Measurements from ENCODE around the gene MEIS1.
A peak's percentile ranks its signal among the peaks of the same experiment; 100 is the strongest.

Gene MEIS1

GRCh38 chr2:66434679-66435548 lies at the start of gene MEIS1:
Gene MEIS1, plus strand, starts transcription at chr2:66435125. Its CDS starts 732 bp downstream, at chr2:66435857.
- Histone ChIP-seq H3K9me3 (replicated peaks; ENCODE audit: insufficient read depth, low read length) (no peaks in the 10 kb centered on the region), H3K4me2 (ENCODE audit: low read depth, low read length) (peak within 1 kb of the TSS; percentile 87), H3K9ac (ENCODE audit: low read length) (peak within 1 kb of the TSS; percentile 85), H3K4me1 (ENCODE audit: low read length) (no peaks in the 10 kb centered on the region), H3K9me2 (replicated peaks; ENCODE audit: insufficient read depth, low read length) (no peaks in the 10 kb centered on the region), H3K27ac (ENCODE audit: low read length) (peak within 1 kb of the TSS; percentile 90), H3K79me2 (ENCODE audit: low read length) (peaks cover 45% of the 10 kb centered on the region), H3K4me3 (ENCODE audit: low read length) (peak within 1 kb of the TSS; percentile 82), H3K27me3 (replicated peaks; ENCODE audit: insufficient read depth, low read length) (no peaks in the 10 kb centered on the region), H4K20me1 (ENCODE audit: insufficient read depth, low read length) (no peaks in the 10 kb centered on the region), H3K36me3 (replicated peaks; ENCODE audit: insufficient read depth, low read length) (no peaks in the 10 kb centered on the region), H2AFZ (ENCODE audit: low read length) (peak within 1 kb of the TSS; percentile 95), H3F3A (ENCODE audit: insufficient read depth, low read length) (peaks cover 31% of the 10 kb centered on the region)
- DNase-seq = peak; percentile 95
- TF ChIP-seq, protein P1, sequence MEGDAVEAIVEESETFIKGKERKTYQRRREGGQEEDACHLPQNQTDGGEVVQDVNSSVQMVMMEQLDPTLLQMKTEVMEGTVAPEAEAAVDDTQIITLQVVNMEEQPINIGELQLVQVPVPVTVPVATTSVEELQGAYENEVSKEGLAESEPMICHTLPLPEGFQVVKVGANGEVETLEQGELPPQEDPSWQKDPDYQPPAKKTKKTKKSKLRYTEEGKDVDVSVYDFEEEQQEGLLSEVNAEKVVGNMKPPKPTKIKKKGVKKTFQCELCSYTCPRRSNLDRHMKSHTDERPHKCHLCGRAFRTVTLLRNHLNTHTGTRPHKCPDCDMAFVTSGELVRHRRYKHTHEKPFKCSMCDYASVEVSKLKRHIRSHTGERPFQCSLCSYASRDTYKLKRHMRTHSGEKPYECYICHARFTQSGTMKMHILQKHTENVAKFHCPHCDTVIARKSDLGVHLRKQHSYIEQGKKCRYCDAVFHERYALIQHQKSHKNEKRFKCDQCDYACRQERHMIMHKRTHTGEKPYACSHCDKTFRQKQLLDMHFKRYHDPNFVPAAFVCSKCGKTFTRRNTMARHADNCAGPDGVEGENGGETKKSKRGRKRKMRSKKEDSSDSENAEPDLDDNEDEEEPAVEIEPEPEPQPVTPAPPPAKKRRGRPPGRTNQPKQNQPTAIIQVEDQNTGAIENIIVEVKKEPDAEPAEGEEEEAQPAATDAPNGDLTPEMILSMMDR (IDR thresholded peaks at IDR 0.05; ENCODE audit: low read length) = no peak
- TF ChIP-seq EZH2phosphoT487 (IDR thresholded peaks at IDR 0.05; ENCODE audit: low read length) (no peak), EZH2 (optimal IDR thresholded peaks at IDR 0.05; ENCODE audit: low read depth, low read length) (no peak)

DNA sequence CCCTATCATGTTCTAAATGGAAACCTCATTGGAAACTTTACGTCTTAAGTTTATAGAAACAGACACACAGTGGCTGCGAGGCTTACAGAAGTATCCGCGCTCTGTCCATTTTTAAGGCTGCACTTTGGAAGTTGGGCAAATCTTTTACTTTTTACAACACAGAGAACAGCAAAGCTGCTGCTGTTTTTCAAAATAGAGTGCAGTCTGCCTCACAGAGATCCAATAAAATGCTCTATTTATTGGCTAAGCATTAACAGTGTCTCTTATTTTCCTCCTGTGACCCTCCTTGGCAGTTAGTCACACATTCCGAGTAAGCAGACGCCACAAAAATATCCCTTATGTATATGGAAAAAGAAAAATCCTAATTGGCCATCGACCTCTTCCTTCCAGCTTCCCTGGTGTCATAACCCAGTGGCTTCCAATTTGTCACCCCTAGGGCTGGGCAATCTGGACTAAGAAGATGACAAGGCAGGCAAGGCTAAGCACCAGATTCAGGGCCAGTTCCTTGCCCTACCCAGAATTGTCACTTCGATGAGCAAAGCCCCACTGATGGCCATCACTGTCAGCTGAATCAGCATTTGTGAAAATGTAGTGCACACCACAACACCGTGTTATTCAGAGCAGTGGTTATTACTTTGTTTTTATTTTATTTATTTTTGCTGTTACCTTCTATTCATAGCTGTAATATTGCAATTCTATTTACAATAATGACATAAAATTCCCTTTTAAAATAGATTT lies 47.7 kb upstream of the MEIS1 start:
- TF ChIP-seq EZH2phosphoT487 (IDR thresholded peaks at IDR 0.05; ENCODE audit: low read length) = no peak
- no peak for TF ChIP-seq EZH2 (optimal IDR thresholded peaks at IDR 0.05; ENCODE audit: low read depth, low read length)
- TF ChIP-seq, protein P1 (IDR thresholded peaks at IDR 0.05; ENCODE audit: low read length) = no peak
- Histone ChIP-seq H3K9me3 (replicated peaks; ENCODE audit: insufficient read depth, low read length) (no peaks in the 10 kb centered on the region), H3K9ac (ENCODE audit: low read length) (no peak overlapping the region), H2AFZ (ENCODE audit: low read length) (no peak overlapping the region), H4K20me1 (ENCODE audit: insufficient read depth, low read length) (no peaks in the 10 kb centered on the region), H3K4me2 (ENCODE audit: low read depth, low read length) (no peak overlapping the region), H3K27ac (ENCODE audit: low read length) (no peak overlapping the region), H3K79me2 (ENCODE audit: low read length) (no peaks in the 10 kb centered on the region), H3K4me1 (ENCODE audit: low read length) (no peaks in the 10 kb centered on the region), H3K4me3 (ENCODE audit: low read length) (no peak overlapping the region), H3F3A (ENCODE audit: insufficient read depth, low read length) (no peaks in the 10 kb centered on the region), H3K27me3 (replicated peaks; ENCODE audit: insufficient read depth, low read length) (no peaks in the 10 kb centered on the region), H3K9me2 (replicated peaks; ENCODE audit: insufficient read depth, low read length) (no peaks in the 10 kb centered on the region), H3K36me3 (replicated peaks; ENCODE audit: insufficient read depth, low read length) (no peaks in the 10 kb centered on the region)
- no peak for DNase-seq

DNA sequence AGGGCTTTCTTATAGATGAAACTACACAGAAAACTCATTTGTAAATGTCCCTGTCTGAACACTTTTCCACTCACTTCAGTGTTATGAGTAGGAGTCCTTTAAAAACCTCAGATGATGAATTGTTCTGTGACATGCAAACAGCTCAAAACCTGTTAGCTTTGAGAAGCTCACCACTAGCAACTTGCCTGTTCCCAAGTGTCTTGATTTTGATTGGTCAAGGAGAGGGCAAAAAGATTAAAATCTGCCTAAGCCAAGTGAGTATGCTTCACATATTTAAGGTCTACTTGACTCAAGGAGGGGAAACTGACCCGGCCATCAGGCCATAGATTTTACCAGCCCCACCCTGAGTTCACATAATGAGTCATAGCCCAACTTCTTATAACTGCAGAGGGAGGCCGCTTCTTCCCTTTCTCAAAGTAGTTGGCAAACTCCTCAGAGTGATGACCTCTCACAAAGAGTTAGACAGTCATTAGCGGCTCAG lies 45.2 kb upstream of the MEIS1 start:
- Histone ChIP-seq H2AFZ (ENCODE audit: low read length) (no peak overlapping the region), H3K4me2 (ENCODE audit: low read depth, low read length) (no peak overlapping the region), H3K9me3 (replicated peaks; ENCODE audit: insufficient read depth, low read length) (no peaks in the 10 kb centered on the region), H3F3A (ENCODE audit: insufficient read depth, low read length) (no peaks in the 10 kb centered on the region), H4K20me1 (ENCODE audit: insufficient read depth, low read length) (no peaks in the 10 kb centered on the region), H3K27ac (ENCODE audit: low read length) (no peak overlapping the region), H3K79me2 (ENCODE audit: low read length) (no peaks in the 10 kb centered on the region), H3K36me3 (replicated peaks; ENCODE audit: insufficient read depth, low read length) (no peaks in the 10 kb centered on the region), H3K4me3 (ENCODE audit: low read length) (no peak overlapping the region), H3K9me2 (replicated peaks; ENCODE audit: insufficient read depth, low read length) (no peaks in the 10 kb centered on the region), H3K4me1 (ENCODE audit: low read length) (no peaks in the 10 kb centered on the region), H3K27me3 (replicated peaks; ENCODE audit: insufficient read depth, low read length) (no peaks in the 10 kb centered on the region), H3K9ac (ENCODE audit: low read length) (no peak overlapping the region)
- no peak for DNase-seq
- TF ChIP-seq, protein P1 (IDR thresholded peaks at IDR 0.05; ENCODE audit: low read length) = no peak
- no peak for TF ChIP-seq EZH2 (optimal IDR thresholded peaks at IDR 0.05; ENCODE audit: low read depth, low read length)
- TF ChIP-seq EZH2phosphoT487 (IDR thresholded peaks at IDR 0.05; ENCODE audit: low read length) = no peak
